ENCODE data around the gene DBT.
A peak's percentile ranks its signal among the peaks of the same experiment; 100 is the strongest.
"Not testable (repeated sequence)": the region's sequence is repeated elsewhere in the genome, so short reads cannot be mapped to it uniquely, and the experiment has no call there.

Gene DBT

DNA sequence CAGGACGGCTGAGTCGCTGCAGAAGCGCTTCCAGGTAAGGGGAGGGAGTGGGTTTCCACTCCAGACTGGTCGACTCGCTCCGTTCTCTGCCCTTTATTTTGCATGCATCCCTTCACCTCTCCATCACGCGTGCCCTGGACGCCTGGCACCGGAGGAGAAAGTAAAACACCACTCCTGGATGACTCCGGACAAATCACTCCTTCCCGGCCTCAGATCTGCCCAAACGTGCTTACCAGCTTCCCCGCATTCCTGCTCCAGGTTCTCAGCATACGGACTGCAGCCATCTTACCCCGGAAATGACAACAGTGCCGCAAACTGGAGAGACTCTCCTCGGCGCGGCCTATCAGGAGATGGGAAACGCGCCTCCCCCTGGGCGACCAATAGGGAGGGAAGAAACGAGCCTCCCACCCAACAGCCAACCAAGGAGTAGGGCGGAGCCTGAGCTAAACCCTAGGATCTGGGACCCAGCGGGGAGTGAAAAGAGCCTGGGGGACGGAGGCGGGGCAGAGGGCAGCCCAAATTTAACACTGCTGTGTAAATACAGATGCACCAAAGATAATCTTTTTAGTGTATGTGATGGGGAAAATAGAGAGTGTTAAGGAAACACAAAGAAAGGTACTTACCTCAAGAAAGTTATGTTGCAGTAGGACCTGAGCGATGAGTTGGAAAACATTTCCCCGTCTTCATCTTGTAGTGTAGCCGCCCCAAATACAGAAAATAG, at the start of gene DBT:
TSS of gene DBT (minus strand) at position 298 of the 721 bp plus-strand sequence. CDS start at position 284, 14 bp downstream.
- Histone ChIP-seq H3K36me3 (no peaks in the 10 kb centered on the region), H4K20me1 (no peaks in the 10 kb centered on the region), H3K9ac (peak within 1 kb of the TSS; percentile 91), H3K9me3 (no peaks in the 10 kb centered on the region), H3K27ac (peak within 1 kb of the TSS; percentile 86), H3K27me3 (no peaks in the 10 kb centered on the region), H3K4me2 (peak within 1 kb of the TSS; percentile 93), H3K4me1 (peaks cover 15% of the 10 kb centered on the region), H3K4me3 (peak within 1 kb of the TSS; percentile 90)
- no peak for TF ChIP-seq Cebpa-rat (IDR thresholded peaks at IDR 0.05)

GRCh38 chr1:100298512-100298911, 48.9 kb upstream of the DBT start:
- H3K4me3 ChIP-seq: no peak overlapping the region
- H4K20me1 ChIP-seq: no peaks in the 10 kb centered on the region
- no peaks in the 10 kb centered on the region for H3K9me3 ChIP-seq
- no peaks in the 10 kb centered on the region for H3K4me1 ChIP-seq
- no peak overlapping the region for H3K9ac ChIP-seq
- H3K36me3 ChIP-seq: peaks cover 12% of the 10 kb centered on the region
- H3K4me2 ChIP-seq: no peak overlapping the region
- TF ChIP-seq Cebpa-rat (IDR thresholded peaks at IDR 0.05): no peak
- no peaks in the 10 kb centered on the region for H3K27me3 ChIP-seq
- no peak overlapping the region for H3K27ac ChIP-seq

GRCh38 chr1:100296997-100297396, 47.4 kb upstream of the DBT start:
- not testable (repeated sequence) for H3K9ac ChIP-seq, H3K9me3 ChIP-seq

DNA sequence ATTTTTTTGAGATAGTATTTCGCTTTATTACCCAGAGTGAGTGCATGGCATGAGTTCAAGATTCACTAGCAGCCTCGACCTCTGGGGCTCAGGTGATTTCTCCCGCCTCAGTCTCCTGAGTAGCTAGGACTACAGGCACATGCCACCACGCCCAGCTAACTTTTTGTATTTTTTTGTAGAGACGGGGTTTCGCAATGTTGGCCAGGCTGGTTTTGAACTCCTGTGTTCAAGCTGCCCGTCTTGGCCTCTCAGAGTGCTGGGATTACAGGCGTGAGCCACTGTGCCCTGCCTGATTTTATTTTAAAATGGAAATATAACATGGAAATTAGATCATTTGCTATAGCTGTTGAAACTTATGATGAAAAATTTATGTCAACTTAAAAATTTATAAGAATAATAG, 46.5 kb upstream of the DBT start:
- Histone ChIP-seq H3K27me3 (no peaks in the 10 kb centered on the region), H3K4me3 (no peak overlapping the region), H3K4me2 (no peak overlapping the region), H3K36me3 (peaks cover 34% of the 10 kb centered on the region), H3K9me3 (no peaks in the 10 kb centered on the region), H3K4me1 (no peaks in the 10 kb centered on the region), H4K20me1 (no peaks in the 10 kb centered on the region), H3K9ac (no peak overlapping the region), H3K27ac (no peak overlapping the region)
- 0 out of 2 replicates have a peak, but pooled peaks have one; percentile 51 for TF ChIP-seq Cebpa-rat (IDR thresholded peaks at IDR 0.05)

More at GRCh38 chr1:100296997-100297396, 47.4 kb upstream of the DBT start:
- H3K4me1 ChIP-seq, H3K4me3 ChIP-seq, H3K27ac ChIP-seq, H3K4me2 ChIP-seq, H4K20me1 ChIP-seq, H3K27me3 ChIP-seq: not testable (repeated sequence)
- peaks cover 27% of the 10 kb centered on the region for H3K36me3 ChIP-seq

- no peaks in the 10 kb centered on the region for H4K20me1 ChIP-seq
- no peak overlapping the region for H3K4me3 ChIP-seq
- no peaks in the 10 kb centered on the region for H3K9me3 ChIP-seq
- no peaks in the 10 kb centered on the region for H3K4me1 ChIP-seq
- no peak overlapping the region for H3K4me2 ChIP-seq
- peaks cover 68% of the 10 kb centered on the region for H3K36me3 ChIP-seq
- H3K27ac ChIP-seq: no peak overlapping the region
- no peak for TF ChIP-seq Cebpa-rat (IDR thresholded peaks at IDR 0.05)
- H3K27me3 ChIP-seq: no peaks in the 10 kb centered on the region
- no peak overlapping the region for H3K9ac ChIP-seq
Observed at GRCh38 chr1:100292711-100293110, 43.1 kb upstream of the DBT start.

GRCh38 chr1:100290291-100290690, 40.7 kb upstream of the DBT start:
- Histone ChIP-seq H3K4me1 (no peaks in the 10 kb centered on the region), H3K9ac (no peak overlapping the region), H3K36me3 (peaks cover 84% of the 10 kb centered on the region), H3K27ac (no peak overlapping the region), H3K4me3 (no peak overlapping the region), H3K4me2 (no peak overlapping the region), H3K27me3 (no peaks in the 10 kb centered on the region), H4K20me1 (no peaks in the 10 kb centered on the region), H3K9me3 (no peaks in the 10 kb centered on the region)
- no peak for TF ChIP-seq Cebpa-rat (IDR thresholded peaks at IDR 0.05)

DNA sequence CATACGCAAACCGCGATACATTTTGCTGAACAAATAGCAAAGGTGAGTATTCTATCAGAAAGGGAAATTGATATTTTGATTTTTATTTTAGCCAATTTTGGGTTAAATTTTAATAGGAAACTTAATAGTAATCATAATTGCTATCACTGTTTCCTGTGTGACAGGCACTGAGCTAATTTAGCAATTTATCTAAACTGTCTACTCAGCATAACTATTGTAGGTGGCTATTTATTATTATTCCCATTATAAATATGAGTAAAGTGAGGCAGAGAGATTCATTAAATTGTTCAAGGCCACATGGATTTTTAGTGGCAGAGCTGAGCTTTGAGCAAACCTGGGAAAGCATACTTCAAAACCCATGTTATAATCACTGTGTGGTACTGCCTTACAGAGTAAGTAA, 37.5 kb upstream of the DBT start:
- TF ChIP-seq Cebpa-rat (IDR thresholded peaks at IDR 0.05): no peak
- Histone ChIP-seq H4K20me1 (no peaks in the 10 kb centered on the region), H3K9me3 (no peaks in the 10 kb centered on the region), H3K4me3 (no peak overlapping the region), H3K27me3 (no peaks in the 10 kb centered on the region), H3K4me2 (no peak overlapping the region), H3K27ac (no peak overlapping the region), H3K9ac (no peak overlapping the region), H3K36me3 (peaks cover 97% of the 10 kb centered on the region), H3K4me1 (no peaks in the 10 kb centered on the region)

DNA sequence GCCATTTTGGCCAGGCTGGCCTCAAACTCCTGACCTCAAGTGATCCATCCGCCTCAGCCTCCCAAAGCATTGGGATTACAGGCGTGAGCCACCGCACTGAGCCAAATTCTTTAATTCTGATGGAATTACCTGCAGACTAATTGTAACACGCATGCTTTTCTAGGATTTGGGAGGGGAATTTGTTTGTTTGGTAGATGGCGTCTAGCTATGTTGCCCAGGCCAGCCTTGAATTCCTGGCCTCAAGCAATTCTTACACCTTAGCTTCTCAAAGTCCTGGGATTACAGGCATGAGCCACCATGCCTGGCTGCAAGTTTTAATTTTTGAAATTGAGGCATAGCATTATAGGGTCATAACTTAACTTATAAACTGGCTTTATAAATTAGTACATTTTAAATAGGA, 35.0 kb upstream of the DBT start:
- Histone ChIP-seq H3K27ac (no peak overlapping the region), H3K9me3 (no peaks in the 10 kb centered on the region), H3K9ac (no peak overlapping the region), H3K36me3 (peaks cover 98% of the 10 kb centered on the region), H4K20me1 (peaks cover 12% of the 10 kb centered on the region; the same call in 1 of the 2 replicates), H3K4me2 (no peak overlapping the region), H3K27me3 (no peaks in the 10 kb centered on the region), H3K4me3 (no peak overlapping the region), H3K4me1 (no peaks in the 10 kb centered on the region)
- TF ChIP-seq Cebpa-rat (IDR thresholded peaks at IDR 0.05): no peak

DNA sequence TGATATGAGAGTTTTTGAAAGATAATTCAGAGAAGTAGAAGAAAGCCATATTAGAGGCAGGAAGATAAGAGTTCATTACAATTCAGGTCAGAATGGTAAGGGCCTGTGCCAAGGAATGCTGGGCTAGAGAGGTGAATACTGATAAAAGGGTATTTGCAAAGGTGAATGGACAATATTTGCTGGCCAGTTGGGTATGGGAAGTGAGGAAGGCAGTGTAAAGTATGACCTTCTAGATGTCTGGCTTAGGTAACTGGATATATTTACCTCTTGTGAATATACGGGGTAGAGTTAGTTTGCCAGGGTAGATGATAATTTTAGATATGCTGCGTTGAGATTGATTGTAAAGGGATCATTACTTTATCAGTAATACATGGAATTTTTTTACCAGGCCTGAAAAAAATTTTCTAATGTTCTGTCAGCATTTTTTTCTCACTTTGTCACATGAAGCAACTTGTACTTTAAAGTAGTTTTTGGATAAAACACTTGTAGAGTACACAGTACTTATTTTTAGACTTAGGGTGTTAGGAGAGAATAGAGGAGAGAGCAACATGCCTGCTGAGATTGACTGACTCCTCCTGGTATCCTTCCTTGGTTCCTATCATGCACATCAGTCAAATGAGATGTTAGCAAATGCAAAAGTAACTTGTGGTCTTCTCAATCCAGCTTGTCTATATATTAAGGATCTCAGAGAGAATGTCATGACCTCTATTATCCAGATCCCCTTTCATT, 30.5 kb upstream of the DBT start:
- peaks cover 99% of the 10 kb centered on the region for H3K36me3 ChIP-seq
- peaks cover 14% of the 10 kb centered on the region; the same call in 1 of the 2 replicates for H4K20me1 ChIP-seq
- H3K9ac ChIP-seq: no peak overlapping the region
- H3K27ac ChIP-seq: no peak overlapping the region
- no peak for TF ChIP-seq Cebpa-rat (IDR thresholded peaks at IDR 0.05)
- no peak overlapping the region for H3K4me3 ChIP-seq
- H3K9me3 ChIP-seq: no peaks in the 10 kb centered on the region
- no peaks in the 10 kb centered on the region for H3K27me3 ChIP-seq
- H3K4me1 ChIP-seq: no peaks in the 10 kb centered on the region
- no peak overlapping the region for H3K4me2 ChIP-seq

DNA sequence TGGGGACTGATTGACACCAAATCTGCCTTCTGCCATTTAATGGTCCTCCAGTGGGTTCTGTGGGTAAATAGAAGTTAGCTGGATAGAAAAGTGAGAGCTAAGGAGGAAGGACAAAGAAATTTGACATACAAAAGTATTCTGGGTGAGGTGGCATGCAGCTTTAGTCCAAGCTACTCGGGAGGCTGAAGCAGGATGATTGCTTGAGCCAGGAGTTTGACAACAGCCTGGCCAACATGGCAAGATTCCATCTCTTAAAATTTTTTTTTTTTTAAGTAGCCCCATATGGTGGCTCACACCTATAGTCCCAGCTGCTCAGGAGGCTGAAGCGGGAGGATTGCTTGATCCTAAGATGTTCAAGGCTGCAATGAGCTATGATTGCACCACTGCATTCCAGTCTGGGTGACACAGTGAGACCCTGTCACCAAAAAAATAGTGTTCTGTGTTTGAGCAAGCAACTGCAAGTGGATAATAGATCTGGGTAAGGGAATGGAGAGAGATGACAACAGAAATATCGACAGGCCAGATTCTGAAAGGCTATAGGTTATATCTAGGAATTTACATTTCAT, 29.8 kb upstream of the DBT start:
- Histone ChIP-seq H3K9me3 (no peaks in the 10 kb centered on the region), H3K4me3 (no peak overlapping the region), H3K27me3 (no peaks in the 10 kb centered on the region), H3K36me3 (peaks cover 99% of the 10 kb centered on the region), H3K9ac (no peak overlapping the region), H3K4me1 (no peaks in the 10 kb centered on the region), H3K4me2 (no peak overlapping the region), H3K27ac (no peak overlapping the region), H4K20me1 (peaks cover 14% of the 10 kb centered on the region; the same call in 1 of the 2 replicates)
- TF ChIP-seq Cebpa-rat (IDR thresholded peaks at IDR 0.05): no peak
